K562 (cell line): ENCODE results near the gene TMX3. TPM values are rescaled to one million over a fixed set of nuclear protein-coding genes. Genes with fewer than 3 reads are reported as not detected.

ENCODE experiments used
- ATAC-seq: fragments of 200-7000 bp; cut with Tn5 transposase; 3 replicates; pipeline ENCODE4 v1.9.1; 2020; ENCODE audit warnings: moderate library complexity
- BruUV-seq: library from RNA; stranded (reverse); fragments of 400-500 nt; replicated peaks from 2 replicates; lab custom pipeline; 2021; lab: Mats Ljungman, UMichigan
- CTCF ChIA-PET: fragments of 300-600 bp; formaldehyde crosslinking; extraction: SDS; loops from one replicate; lab custom pipeline; 2021; ENCODE audit warnings: low intra/inter-chr PET ratio; lab: Yijun Ruan, JAX
- POLR2A ChIA-PET: fragments of 300-600, 350-650 bp; sonication (Branson Sonifier 250); formaldehyde crosslinking; extraction: SDS; loops from one replicate; lab custom pipeline; 2021; ENCODE audit warnings: antibody characterized with exemption, inconsistent platforms; lab: Yijun Ruan, JAX
- DNase-seq, 4 experiments: peaks; one replicate each; pipeline versions ENCODE4 v3.0.0 to v3.0.0-alpha.2; 2011 to 2018; ENCODE audit warnings: low spot score in 3 of 4, mixed read lengths in 3 of 4; ENCODE audit errors: extremely low read depth in 1 of 4
- FAIRE-seq: peaks from 2 replicates; lab custom pipeline; 2011; peaks lifted over from hg19 to GRCh38; lab: Jason Lieb, UNC
- H2AFZ ChIP-seq: 2 replicates; pipeline ENCODE4 v1.6.0; 2011; ENCODE audit warnings: low read depth, low read length, control low read depth, inconsistent platforms
- H3K27ac ChIP-seq: fragments of 200-600 bp; 3 replicates; pipeline ENCODE4 v1.8.0; 2011; ENCODE audit warnings: low read depth, mild to moderate bottlenecking, control low read depth, inconsistent platforms, low read length, moderate library complexity, mixed read lengths; ENCODE audit errors: extremely low read depth
- H3K27me3 ChIP-seq, 2 experiments: fragments of 300-600 bp in 1 of 2; 2 replicates in 1 of 2; 3 replicates in 1 of 2; pipeline versions ENCODE4 v1.6.0 to v1.8.0; 2011; ENCODE audit warnings: inconsistent platforms in 2 of 2, low read length in 2 of 2, mild to moderate bottlenecking in 1 of 2, mixed read lengths in 1 of 2, moderate library complexity in 1 of 2; ENCODE audit not compliant: control insufficient read depth in 2 of 2, insufficient read depth in 2 of 2
- H3K36me3 ChIP-seq: fragments of 300-600 bp; 3 replicates; pipeline ENCODE4 v1.8.0; 2011; ENCODE audit warnings: mild to moderate bottlenecking, low read length, inconsistent platforms; ENCODE audit not compliant: control insufficient read depth, insufficient read depth
- H3K4me1 ChIP-seq, 2 experiments: fragments of 200-600 bp in 1 of 2; replicated peaks in 1 of 2; 2 replicates in 1 of 2; 3 replicates in 1 of 2; pipeline versions ENCODE4 v1.5.1 to v1.8.0; 2011; ENCODE audit warnings: inconsistent platforms in 2 of 2, low read length in 2 of 2, mild to moderate bottlenecking in 1 of 2, mixed read lengths in 1 of 2, moderate library complexity in 1 of 2; ENCODE audit not compliant: control insufficient read depth in 2 of 2, insufficient read depth in 2 of 2
- H3K4me2 ChIP-seq: 2 replicates; pipeline ENCODE4 v1.6.1; 2011; ENCODE audit warnings: low read length, control low read depth, inconsistent platforms, mixed read lengths; ENCODE audit not compliant: insufficient read depth
- H3K4me3 ChIP-seq: fragments of 200-600 bp; sonication (generic), shearing (Covaris generic); 2 replicates; pipeline ENCODE4 v1.5.1; 2016; ENCODE audit warnings: control low read depth, inconsistent platforms
- H3K79me2 ChIP-seq: fragments of 200-600 bp; 3 replicates; pipeline ENCODE4 v1.8.0; 2011; ENCODE audit warnings: low read length, inconsistent platforms; ENCODE audit not compliant: control insufficient read depth, insufficient read depth
- H3K9ac ChIP-seq, 2 experiments: 2 replicates each; pipeline versions ENCODE4 v1.6.0 to v1.6.1; 2011; ENCODE audit warnings: low read depth in 2 of 2, low read length in 2 of 2, control low read depth in 1 of 2, inconsistent platforms in 1 of 2, mild to moderate bottlenecking in 1 of 2, mixed read lengths in 1 of 2; ENCODE audit not compliant: insufficient read depth in 1 of 2
- H3K9me1 ChIP-seq: one replicate; pipeline ENCODE4 v1.6.0; 2011; ENCODE audit warnings: inconsistent platforms, mild to moderate bottlenecking, low read length, moderate library complexity; ENCODE audit not compliant: control insufficient read depth, insufficient read depth
- H3K9me3 ChIP-seq: replicated peaks from 2 replicates; pipeline ENCODE4 v1.5.1; 2011; ENCODE audit warnings: low read depth, low read length, inconsistent platforms; ENCODE audit not compliant: control insufficient read depth, insufficient read depth
- H4K20me1 ChIP-seq: replicated peaks from 2 replicates; pipeline ENCODE4 v1.6.1; 2011; ENCODE audit warnings: low read length, inconsistent platforms, mixed read lengths; ENCODE audit not compliant: control insufficient read depth, insufficient read depth
- FOXO4 ChIP-seq: fragments of 450-650 bp; formaldehyde crosslinking; IDR thresholded peaks from 2 replicates; pipeline ENCODE4 v1.4.0; 2020; ENCODE audit warnings: mild to moderate bottlenecking, moderate library complexity
- IRF2 ChIP-seq: sonication (generic); formaldehyde crosslinking; IDR thresholded peaks from 2 replicates; pipeline ENCODE4 v1.8.1; 2022; ENCODE audit warnings: mild to moderate bottlenecking, missing genetic modification reagents
- NRF1 ChIP-seq, 2 experiments: fragments of 450-650 bp; IDR thresholded peaks in 1 of 2; conservative IDR thresholded peaks in 1 of 2; 2 replicates each; pipeline ENCODE4 v1.6.1; 2014; ENCODE audit warnings: mild to moderate bottlenecking in 2 of 2
- PHTF2 ChIP-seq: fragments of 250-450 bp; sonication (Bioruptor Pico); IDR thresholded peaks from 2 replicates; pipeline ENCODE4 v1.5.0; 2021; ENCODE audit warnings: mild to moderate bottlenecking
- POU5F1 ChIP-seq: fragments of 150-350 bp; IDR thresholded peaks from 2 replicates; pipeline ENCODE4 v1.6.1; 2014; ENCODE audit warnings: borderline replicate concordance, low read length, low read depth, mild to moderate bottlenecking; ENCODE audit not compliant: partially characterized antibody
- RHOXF2B ChIP-seq: fragments of 250-450 bp; sonication (Bioruptor Pico); conservative IDR thresholded peaks from 2 replicates; pipeline ENCODE4 v1.5.1; 2021
- SRSF1 ChIP-seq: fragments of 200-400 bp; formaldehyde crosslinking; IDR thresholded peaks from 2 replicates; pipeline ENCODE4 v1.6.1; 2017; ENCODE audit warnings: mild to moderate bottlenecking, low read depth, low read length, moderate library complexity
- ZNF143 ChIP-seq: sonication (generic); formaldehyde crosslinking; IDR thresholded peaks from 2 replicates; pipeline ENCODE4 v1.9.0; 2022; ENCODE audit warnings: mild to moderate bottlenecking, missing genetic modification reagents
- ZNF184 ChIP-seq: sonication (generic); formaldehyde crosslinking; IDR thresholded peaks from 2 replicates; pipeline ENCODE4 v1.5.0; 2020; ENCODE audit warnings: missing genetic modification reagents
- WGBS: fragments of 100-300 bp; shearing (Covaris generic); methylation state at CpG from one replicate; pipeline ENCODE4 v1.1.6; 2016; ENCODE audit warnings: low coverage, mixed read lengths; ENCODE audit not compliant: insufficient coverage; ENCODE audit errors: missing lambda C conversion rate; 5-methylcytosine and 5-hydroxymethylcytosine counted together
- in situ Hi-C: fragments of 300-500 bp; cut with MboI; formaldehyde crosslinking; loops from 4 replicates; pipeline ENCODE4 v1.15.0; 2018; ENCODE audit warnings: inconsistent platforms, mixed read lengths
- intact Hi-C: fragments of 100-400 bp; cut with micrococcal nuclease; formaldehyde crosslinking; loops from 2 replicates; pipeline ENCODE4 v1.14.2; 2022
- polyA plus RNA-seq, 8 experiments: library from polyadenylated mRNA; depleted of rRNA in 4 of 8; stranded (reverse) in 5 of 8; unstranded in 3 of 8; fragments of >200 nt; fragmentation: Nextera tagmentation in 2 of 8; fragmentation: Illumina TruSeq in 1 of 8; extraction: Ambion mirVana in 2 of 8; extraction: Trizol in 1 of 8; gene quantifications; 2 replicates each; pipeline versions ENCODE4 v1.2.1 to v1.2.3, GENCODE V29; 2011 to 2014; ENCODE audit warnings: inconsistent platforms in 1 of 8, missing spikeins in 1 of 8
- total RNA-seq, 7 experiments: library from RNA; depleted of rRNA in 6 of 7; stranded (reverse); fragments of >200 nt in 6 of 7; fragmentation: Illumina TruSeq in 2 of 7; extraction: Trizol in 2 of 7; gene quantifications; 2 replicates each; pipeline versions ENCODE4 v1.2.1 to v1.2.3, GENCODE V29; 2011 to 2021; ENCODE audit warnings: low replicate concordance in 1 of 7
- TF ChIP-seq, protein P1 (sequence below): fragments of 450-650 bp; IDR thresholded peaks from 2 replicates; pipeline ENCODE4 v1.6.1; 2018; ENCODE audit warnings: mild to moderate bottlenecking, low read depth; ENCODE audit not compliant: partially characterized antibody

The TMX3 gene
- total and polyA plus RNA-seq, 9 of the 15 experiments (the other 6 are each of a cell fraction or from before 2014, with no cell fraction given), result 13.2 to 40.5 (median 20.7) TPM

- no TSS peak for BruUV-seq
- no peak overlapping the region for H2AFZ ChIP-seq
- no peaks in the 10 kb centered on the region for H3K9me1 ChIP-seq
- ChIA-PET CTCF (no interaction called here), POLR2A (no interaction called here)
- no peaks in the 10 kb centered on the region for H4K20me1 ChIP-seq
- no peaks in the 10 kb centered on the region for H3K9me3 ChIP-seq
- no peak for ATAC-seq
- no peak overlapping the region for H3K9ac ChIP-seq
- no peaks in the 10 kb centered on the region for H3K27me3 ChIP-seq
- no peaks in the 10 kb centered on the region for H3K79me2 ChIP-seq
- H3K4me3 ChIP-seq, result no peak overlapping the region
- no peaks in the 10 kb centered on the region for H3K4me1 ChIP-seq
- no peak overlapping the region for H3K4me2 ChIP-seq
- intact Hi-C loops (no loop called here), in situ Hi-C loops (no loop called here)
- WGBS, result 16% methylated on average over 3 of the region's 3 CpGs
- DNase-seq, result no peak
- H3K27ac ChIP-seq, result no peak overlapping the region
- FAIRE-seq, result no peak
- H3K36me3 ChIP-seq, result no peaks in the 10 kb centered on the region
- TF ChIP-seq ZNF184 (CRISPR knock-in tag) (no peak), RHOXF2B (CRISPR knock-in tag) (no peak), NRF1 (conservative IDR thresholded peaks at IDR 0.05 in 1 of 2, IDR thresholded peaks at IDR 0.05 in 1 of 2) (no peak), SRSF1 (no peak), PHTF2 (CRISPR knock-in tag) (no peak), IRF2 (CRISPR knock-in tag) (no peak), POU5F1 (no peak), ZNF143 (CRISPR knock-in tag) (no peak), FOXO4 (CRISPR knock-in tag) (no peak)
- TF ChIP-seq, protein P1, sequence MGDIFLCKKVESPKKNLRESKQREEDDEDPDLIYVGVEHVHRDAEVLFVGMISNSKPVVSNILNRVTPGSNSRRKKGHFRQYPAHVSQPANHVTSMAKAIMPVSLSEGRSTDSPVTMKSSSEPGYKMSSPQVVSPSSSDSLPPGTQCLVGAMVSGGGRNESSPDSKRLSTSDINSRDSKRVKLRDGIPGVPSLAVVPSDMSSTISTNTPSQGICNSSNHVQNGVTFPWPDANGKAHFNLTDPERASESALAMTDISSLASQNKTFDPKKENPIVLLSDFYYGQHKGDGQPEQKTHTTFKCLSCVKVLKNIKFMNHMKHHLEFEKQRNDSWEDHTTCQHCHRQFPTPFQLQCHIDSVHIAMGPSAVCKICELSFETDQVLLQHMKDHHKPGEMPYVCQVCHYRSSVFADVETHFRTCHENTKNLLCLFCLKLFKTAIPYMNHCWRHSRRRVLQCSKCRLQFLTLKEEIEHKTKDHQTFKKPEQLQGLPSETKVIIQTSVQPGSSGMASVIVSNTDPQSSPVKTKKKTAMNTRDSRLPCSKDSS, result no peak
Observed at GRCh38 chr18:68723539-68723938, 8.6 kb upstream of the TMX3 start.
